ENCODE data around the gene WNK2.

The WNK2 gene

DNA sequence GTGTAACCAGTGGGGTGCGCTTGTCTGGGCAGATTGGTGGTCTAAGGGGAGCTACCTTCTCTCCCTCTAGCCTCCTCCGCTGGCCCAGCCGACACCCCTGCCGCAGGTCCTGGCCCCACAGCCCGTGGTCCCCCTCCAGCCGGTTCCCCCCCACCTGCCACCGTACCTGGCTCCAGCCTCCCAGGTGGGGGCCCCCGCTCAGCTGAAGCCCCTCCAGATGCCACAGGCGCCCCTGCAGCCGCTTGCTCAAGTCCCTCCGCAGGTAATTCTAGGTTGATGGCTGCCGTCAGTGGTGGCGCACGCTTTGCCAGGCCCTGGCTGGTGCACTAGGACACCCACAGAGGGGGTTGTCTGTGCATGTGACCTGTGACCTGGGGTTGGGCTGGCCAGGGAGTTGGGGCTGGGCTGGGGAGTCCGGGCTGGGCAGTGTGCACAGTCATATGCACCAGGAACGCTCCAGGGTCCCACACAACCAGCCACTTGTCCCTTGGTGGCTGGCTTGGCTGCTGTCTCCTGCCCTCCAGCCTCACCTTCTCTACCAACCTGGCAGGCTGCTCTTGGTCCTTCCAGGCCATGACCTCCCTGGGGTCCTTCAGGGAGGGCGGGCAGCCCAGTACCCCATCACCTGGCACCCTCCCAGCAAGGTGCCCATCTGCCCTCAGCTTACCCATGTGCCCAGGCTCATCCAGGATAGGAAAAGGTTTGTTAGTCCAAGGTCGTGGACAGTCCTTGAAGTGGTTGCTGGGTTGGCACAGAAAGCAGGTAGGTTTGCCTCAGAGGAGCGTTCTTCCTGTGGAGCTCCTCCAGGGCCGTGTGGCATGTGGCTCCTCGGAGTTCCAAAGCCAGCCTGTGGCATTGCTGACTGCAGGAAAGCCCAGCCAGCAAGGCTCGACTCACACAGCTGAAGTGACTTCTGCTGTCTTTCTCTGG, 73.2 kb downstream of the WNK2 start:
- DNase-seq, result no peak

- DNase-seq, result no peak
Measured at GRCh38 chr9:93257808-93258331, 73.9 kb downstream of the WNK2 start.

DNA sequence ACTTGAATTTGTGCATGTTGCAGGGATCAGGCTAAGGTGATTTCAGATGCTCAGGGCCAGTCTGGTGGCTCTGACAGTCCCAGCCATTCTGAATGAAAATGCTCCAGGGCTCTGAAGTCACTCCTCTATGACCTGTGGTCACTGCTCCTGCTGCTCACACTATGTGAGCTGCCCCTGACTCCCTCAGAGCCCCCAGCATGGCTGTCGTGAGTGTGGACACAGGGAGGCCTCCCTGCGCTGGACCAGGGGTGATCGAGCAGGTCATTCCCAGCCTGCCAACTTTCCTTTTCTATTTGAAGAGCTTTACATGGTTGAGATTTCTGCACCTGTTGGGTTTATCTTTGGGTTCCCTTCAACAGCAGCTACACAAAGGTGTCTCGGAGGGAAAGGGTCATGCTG, 74.5 kb downstream of the WNK2 start:
- no peak for DNase-seq

DNA sequence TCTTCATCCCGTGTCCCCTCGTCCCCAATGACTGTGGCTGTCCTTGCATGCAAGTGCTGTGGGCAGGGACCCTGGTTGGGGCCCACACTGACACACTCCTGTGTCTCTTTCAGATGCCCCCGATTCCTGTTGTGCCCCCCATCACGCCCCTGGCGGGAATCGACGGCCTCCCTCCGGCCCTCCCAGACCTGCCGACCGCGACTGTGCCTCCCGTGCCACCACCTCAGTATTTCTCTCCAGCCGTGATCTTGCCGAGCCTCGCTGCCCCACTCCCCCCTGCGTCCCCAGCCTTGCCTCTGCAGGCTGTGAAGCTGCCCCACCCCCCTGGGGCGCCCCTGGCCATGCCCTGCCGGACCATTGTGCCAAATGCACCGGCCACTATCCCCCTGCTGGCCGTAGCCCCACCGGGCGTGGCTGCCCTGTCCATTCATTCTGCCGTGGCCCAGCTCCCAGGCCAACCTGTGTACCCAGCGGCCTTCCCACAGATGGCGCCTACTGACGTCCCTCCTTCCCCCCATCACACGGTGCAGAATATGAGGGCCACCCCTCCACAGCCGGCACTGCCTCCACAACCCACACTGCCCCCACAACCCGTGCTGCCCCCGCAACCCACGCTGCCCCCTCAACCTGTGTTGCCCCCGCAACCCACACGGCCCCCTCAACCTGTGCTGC, 75.0 kb downstream of the WNK2 start:
- DNase-seq, result no peak

GRCh38 chr9:93259490-93260262, 75.7 kb downstream of the WNK2 start:
- no peak for DNase-seq

DNA sequence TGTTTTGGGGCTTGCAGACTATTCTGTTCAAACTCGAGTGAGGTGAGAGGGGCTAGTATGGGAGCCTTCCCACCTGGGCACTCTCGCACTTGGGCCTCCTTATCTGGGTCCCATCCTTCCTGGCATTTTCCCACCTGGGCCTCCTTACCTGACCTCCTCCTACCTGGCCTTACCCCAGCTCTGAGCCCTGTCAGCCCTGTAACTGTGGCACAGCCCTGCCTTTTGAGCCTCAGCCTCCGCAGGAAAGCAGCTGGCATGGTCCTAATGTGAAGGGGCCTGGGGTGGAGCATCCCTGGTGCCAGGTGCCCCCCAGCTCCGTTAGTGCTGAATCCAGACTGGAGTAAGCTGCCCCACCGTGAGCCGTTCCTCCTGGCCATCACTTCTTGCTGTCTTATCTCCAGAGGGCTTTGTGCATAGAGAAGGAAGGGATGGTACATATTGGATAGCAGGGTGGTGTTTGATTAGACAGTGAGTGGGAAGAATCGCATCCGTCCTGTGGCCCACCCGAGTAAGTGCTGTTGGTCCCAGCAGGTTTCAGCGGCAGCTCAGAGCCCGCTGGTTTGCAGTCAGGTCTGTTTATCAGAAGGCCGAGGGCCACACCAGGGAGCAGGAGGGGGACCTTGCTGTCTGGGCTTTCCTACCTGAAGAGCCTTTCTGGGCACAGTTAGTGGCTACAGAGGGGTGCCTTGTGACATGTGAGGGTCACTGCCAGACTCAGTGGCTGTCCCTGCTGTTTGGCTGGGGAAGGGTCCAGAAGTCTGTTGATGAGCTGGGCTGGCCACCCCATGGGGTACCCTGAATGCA, 76.5 kb downstream of the WNK2 start:
- no peak for DNase-seq

DNA sequence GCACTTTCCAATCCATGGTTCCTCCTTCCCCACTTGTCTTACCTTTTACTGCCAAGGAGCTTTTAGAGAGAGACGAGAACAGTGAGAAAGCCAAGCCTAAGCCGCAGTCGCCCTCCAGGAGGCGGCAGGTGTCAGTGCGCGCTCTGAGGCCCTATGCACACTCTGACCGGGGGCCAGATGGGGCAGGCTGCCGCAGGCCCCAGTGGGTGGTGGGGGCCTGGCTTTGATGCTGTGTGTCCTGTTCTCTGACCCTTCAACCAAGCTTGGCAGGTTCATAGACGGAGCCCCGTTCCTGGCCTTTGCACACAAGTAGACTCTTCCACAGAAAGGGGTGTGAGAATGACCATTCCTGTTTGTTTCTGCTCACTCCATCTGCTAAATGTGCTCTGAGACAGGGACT, 77.3 kb downstream of the WNK2 start:
- no peak for DNase-seq

GRCh38 chr9:93261735-93262523, 78.0 kb downstream of the WNK2 start:
- no peak for DNase-seq

DNA sequence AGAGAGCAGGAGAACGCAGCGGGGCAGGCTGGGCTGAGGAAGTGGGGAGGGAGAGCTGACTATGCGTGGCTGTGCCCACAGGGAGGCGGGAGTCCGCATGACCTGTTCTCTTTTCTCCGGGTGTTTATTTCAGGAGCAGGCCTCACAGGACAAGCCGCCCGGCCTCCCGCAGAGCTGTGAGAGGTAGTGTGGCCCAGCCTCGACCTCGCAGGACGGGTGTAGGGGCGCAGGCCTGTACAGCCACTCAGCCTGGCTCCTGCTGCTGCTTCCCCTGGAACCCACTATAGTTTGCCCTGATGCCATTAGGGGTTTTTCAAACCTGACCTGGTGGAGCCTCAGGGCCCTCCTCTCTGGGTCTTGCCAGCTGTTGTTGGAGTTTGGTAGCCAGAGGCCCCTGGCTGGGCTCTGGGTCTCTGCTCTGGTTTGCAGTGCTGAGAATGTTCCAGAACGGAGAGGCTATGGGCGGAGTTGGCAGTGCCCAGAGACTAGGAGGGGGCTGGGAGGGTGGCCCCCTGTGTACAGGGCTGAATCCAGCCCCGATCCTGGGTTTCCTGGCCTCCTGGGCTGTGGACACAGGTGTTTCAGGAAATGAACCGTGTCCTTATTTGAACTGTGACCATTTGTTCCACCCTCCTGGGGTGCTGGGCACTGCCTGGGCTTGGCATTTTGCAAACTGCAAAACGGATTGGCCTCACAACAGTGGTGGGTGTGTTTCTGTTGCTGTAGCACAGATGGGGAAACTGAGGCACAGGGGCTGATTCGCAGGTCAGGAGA, 78.8 kb downstream of the WNK2 start:
- no peak for DNase-seq

DNA sequence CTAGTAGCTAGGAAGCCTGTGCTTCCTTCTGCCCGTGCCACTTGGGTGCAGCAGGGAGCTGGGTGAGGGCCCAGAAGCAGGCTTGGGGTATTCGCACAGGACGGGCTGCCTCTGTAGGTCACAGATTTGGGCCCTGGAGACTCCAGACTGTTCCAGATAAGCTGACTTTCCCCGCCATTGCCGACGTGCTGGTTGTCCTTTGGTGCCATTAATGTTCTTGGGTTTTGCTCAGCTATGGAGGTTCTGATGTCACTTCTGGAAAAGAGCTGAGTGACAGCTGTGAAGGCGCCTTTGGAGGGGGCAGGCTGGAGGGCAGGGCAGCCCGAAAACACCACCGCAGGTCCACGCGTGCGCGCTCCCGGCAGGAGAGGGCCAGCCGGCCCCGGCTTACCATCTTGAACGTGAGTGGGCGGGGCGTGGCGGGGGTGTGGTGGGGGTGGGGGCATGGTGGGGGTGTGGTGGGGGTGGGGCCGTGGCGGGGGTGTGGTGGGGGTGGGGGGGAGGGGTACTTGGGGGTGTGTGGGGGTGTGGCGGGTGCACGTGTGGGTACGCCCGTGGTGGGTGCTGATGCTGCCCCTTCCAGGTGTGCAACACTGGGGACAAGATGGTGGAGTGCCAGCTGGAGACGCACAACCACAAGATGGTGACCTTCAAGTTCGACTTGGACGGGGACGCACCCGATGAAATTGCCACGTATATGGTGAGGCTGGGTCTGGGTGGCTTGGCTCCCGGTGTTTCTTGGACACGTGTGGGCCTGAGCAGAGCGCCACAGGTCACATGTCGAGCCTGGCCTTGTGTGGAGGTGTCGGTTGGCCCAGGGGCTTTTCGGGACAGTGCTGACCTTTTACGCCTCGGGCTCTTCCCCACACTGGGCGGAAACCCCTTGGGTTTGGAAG, 79.6 kb downstream of the WNK2 start:
- no peak for DNase-seq

- no peak for DNase-seq
Measured at GRCh38 chr9:93264338-93265125, 80.6 kb downstream of the WNK2 start.

DNA sequence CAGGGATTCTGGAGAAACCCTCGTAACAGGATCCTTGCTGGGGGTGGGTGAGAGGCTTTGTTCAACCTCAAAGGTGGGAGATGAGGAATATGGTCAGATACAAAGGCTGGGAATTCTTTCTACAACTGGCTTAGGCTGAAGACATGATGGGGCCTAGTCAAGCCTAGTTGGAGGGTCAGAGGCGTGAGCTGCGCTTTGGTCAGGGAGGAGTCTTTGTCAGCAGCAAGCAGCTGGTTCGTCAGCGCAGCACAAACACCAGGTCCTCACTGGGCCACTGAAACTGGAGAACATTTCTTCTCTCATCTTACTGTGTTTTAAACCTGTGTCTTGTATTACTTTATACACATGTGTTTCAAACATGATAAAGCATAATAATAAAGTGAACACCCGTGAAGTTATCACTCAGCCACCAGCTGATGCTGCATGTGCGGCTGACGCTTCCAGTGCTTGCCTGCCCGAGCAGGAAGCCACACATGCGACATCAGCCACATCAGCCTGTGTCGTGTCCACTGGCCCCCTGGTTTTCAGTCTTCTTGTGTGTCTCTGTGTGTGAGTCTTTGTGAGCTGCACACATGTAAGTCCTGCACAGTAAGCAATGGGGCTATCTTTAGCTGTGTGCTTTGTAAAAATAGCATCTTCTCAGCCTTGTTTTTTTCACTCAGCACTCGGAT, 81.5 kb downstream of the WNK2 start:
- no peak for DNase-seq

DNA sequence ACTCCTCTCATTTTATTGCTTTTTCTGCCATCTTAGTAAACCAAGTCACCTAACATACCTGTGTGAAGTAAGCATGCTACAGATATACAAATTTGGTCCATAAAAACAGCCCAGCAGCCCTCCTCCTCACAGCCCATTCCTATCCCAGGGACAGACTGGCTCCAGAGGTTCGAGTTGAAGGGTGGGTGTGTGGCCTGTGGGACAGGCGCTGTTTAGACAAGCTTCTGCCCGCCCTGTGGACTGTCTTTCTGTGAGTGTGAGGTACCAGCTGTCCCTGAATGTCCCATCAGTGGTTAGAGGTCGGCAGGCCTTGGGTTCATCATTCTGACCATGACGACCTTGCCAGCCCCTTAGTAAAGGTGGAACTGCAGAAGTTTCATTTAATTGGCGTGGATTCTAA, 82.0 kb downstream of the WNK2 start:
- DNase-seq, result no peak

DNA sequence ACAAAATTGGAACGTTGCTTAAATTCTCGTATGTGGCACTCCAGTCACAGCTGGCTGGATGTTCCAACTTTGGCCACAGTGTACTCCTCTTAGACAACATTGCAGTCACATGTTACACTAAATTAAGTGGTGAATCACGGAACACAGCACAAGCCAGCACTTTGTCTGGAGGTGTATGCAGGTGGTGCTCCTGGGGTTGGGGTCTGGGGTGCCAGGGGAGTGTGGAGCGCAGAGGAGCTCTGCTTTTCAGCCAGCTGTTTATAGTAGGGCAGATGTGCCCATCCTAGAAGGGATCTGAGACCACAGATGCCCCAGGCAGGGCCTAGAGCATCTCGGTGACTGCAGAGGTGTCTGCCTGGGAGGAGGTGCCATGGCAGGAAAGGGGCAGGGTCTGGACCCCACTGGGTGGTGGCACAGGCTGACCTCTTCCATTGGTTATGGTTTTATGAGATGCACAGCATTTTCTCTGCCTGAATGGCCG, 82.6 kb downstream of the WNK2 start:
- DNase-seq, result no peak

- no peak for DNase-seq
Measured at GRCh38 chr9:93267091-93267541, 83.2 kb downstream of the WNK2 start.

DNA sequence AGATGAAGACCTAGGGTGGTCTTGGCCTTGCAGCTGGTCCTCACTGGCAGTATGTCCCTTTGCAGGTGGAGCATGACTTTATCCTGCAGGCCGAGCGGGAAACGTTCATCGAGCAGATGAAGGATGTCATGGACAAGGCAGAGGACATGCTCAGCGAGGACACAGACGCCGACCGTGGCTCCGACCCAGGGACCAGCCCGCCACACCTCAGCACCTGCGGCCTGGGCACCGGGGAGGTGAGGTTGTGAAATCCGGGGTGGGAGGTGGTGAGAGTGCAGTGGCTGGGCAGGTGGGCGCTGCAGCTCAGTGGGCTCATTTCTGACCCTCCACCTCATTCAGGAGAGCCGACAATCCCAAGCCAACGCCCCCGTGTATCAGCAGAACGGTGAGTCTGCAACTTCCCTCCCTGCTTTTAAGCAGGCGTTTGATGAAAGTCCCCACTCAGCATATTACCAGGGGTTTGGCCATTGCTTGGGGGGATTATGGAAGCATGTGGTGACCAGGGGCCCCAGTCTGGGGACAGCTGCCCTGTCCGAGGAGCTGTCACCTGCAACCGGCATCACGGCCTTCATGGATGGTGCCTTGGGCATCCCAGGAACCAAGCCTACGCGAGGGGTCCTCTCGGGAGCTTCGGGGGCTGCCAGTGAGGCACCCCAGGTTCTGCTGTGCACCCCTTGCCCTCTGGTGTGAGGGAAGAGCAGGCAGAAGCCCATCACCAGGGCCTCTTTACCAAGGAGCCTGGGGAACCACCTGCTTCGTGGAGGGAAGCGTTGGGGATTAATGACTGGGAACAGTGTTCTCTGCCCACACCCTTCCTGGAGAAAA, 84.0 kb downstream of the WNK2 start:
- no peak for DNase-seq

All from hematopoietic multipotent progenitor cell treated with erythropoietin and hydrocortisone succinate and interleukin-3 and kit ligand, for 6 days (in vitro differentiated cells).